ENCODE measurements around the gene ARRDC5. TPM values are rescaled to one million over a fixed set of nuclear protein-coding genes. Genes with fewer than 3 reads are reported as not detected.

Gene ARRDC5
- total and polyA plus RNA-seq, 2 of the 13 experiments (the other 11 are each of a cell fraction or from before 2014, with no cell fraction given), result not detected

GRCh38 chr19:4851551-4852290, 51.0 kb downstream of the ARRDC5 start:
- DNase-seq (ENCODE audit: low spot score), result peak; percentile 85
- in situ Hi-C loops (cut with HindIII; ENCODE audit: extremely low pct_ligation_motif_present, low pct_unique_long_range_greater_than_20kb) (loop anchor here (5.0 kb wide), 1 partner anchor 44 kb away; no protein-coding TSS in a partner anchor), intact Hi-C loops (cut with micrococcal nuclease; ENCODE audit: unreplicated experiment) (loop anchor here (1.0 kb wide), 1 partner anchor 42 kb away; no protein-coding TSS in a partner anchor)
- peak; percentile 96 for ATAC-seq
- Histone ChIP-seq H3K9ac (ENCODE audit: insufficient read depth, low read depth, low read length) (no peak overlapping the region), H3K4me3 (replicated peaks in 1 of 3; ENCODE audit: insufficient read depth in 1 of 3, low read depth in 2 of 3, low read length in 3 of 3) (no peak overlapping the region), H3K79me2 (ENCODE audit: insufficient read depth, low read length) (no peaks in the 10 kb centered on the region), H3K27ac (ENCODE audit: extremely low read length, insufficient read depth, low read length) (peak overlapping the region; percentile 38), H3K4me1 (ENCODE audit: insufficient read depth, low read length) (peaks cover 11% of the 10 kb centered on the region), H3K4me2 (ENCODE audit: low read depth, low read length) (no peak overlapping the region), H2AFZ (ENCODE audit: low read length) (no peak overlapping the region), H3K36me3 (replicated peaks in 1 of 2; ENCODE audit: control insufficient read depth in 1 of 2, insufficient read depth in 2 of 2, low read length in 2 of 2) (peaks cover 14 to 35% of the 10 kb centered on the region in 2 experiments; a peak in 4 of 5 replicates), H3K27me3 (ENCODE audit: control insufficient read depth in 1 of 2, insufficient read depth in 2 of 2, low read length in 2 of 2) (no peaks in the 10 kb centered on the region), H3K9me3 (ENCODE audit: low read length) (no peaks in the 10 kb centered on the region), H4K20me1 (ENCODE audit: insufficient read depth, low read length) (no peaks in the 10 kb centered on the region)
- WGBS (ENCODE audit: low lambda C conversion rate), result 69% methylated on average over 39 of the region's 42 CpGs
- FAIRE-seq, result peak; percentile 96
- no TSS peak for BruUV-seq (replicated peaks)
- ChIA-PET CTCF (ENCODE audit: low intra/inter-chr PET ratio, low total read pairs) (interaction anchor here (0.6 to 2.5 kb wide), 4 partner anchors 21 to 180 kb away, joined by 3 to 33 read pairs (median 16); no protein-coding TSS in a partner anchor), POLR2A (interaction anchor here (1.0 to 1.8 kb wide), 3 partner anchors 16 to 380 kb away, joined by 3 to 11 read pairs (median 8); partner anchors contain the start of gene PLIN3)
- no peak for TF ChIP-seq SETDB1 (CRISPR knock-in tag; IDR thresholded peaks at IDR 0.05; ENCODE audit: borderline replicate concordance)
- TF ChIP-seq ZNF234 (CRISPR knock-in tag; conservative IDR thresholded peaks at IDR 0.05), result 0 out of 2 replicates have a peak, but pooled peaks have one; percentile 19
- no peak for TF ChIP-seq ZNF441 (CRISPR knock-in tag; IDR thresholded peaks at IDR 0.05; ENCODE audit: borderline replicate concordance)
- TF ChIP-seq ATF5 (CRISPR knock-in tag; IDR thresholded peaks at IDR 0.05; ENCODE audit: low read depth), result no peak
- TF ChIP-seq MLXIP (CRISPR knock-in tag; IDR thresholded peaks at IDR 0.05; ENCODE audit: borderline replicate concordance), result no peak
- no peak for TF ChIP-seq RFX3 (CRISPR knock-in tag; IDR thresholded peaks at IDR 0.05)
- no peak for TF ChIP-seq AHDC1 (CRISPR knock-in tag; IDR thresholded peaks at IDR 0.05; ENCODE audit: borderline replicate concordance)
- TF ChIP-seq SAFB2 (CRISPR knock-in tag; IDR thresholded peaks at IDR 0.05; ENCODE audit: borderline replicate concordance, low read depth), result 0 out of 2 replicates have a peak, but pooled peaks have one; percentile 32
- peak; percentile 37; the same call in 1 of the 2 replicates for TF ChIP-seq KDM5B (CRISPR knock-in tag; IDR thresholded peaks at IDR 0.05; ENCODE audit: borderline replicate concordance)
- TF ChIP-seq MAZ (IDR thresholded peaks at IDR 0.05; ENCODE audit: borderline replicate concordance, low read depth, low read length), result peak; percentile 74; the same call in 1 of the 2 replicates
- TF ChIP-seq MAZ (CRISPR knock-in tag; IDR thresholded peaks at IDR 0.05; ENCODE audit: low read depth), result peak; percentile 93
- TF ChIP-seq ZNF652 (CRISPR knock-in tag; IDR thresholded peaks at IDR 0.05; ENCODE audit: borderline replicate concordance, low read depth), result no peak
